BJ (cell line): ENCODE measurements around the gene XRCC4. TPM values are rescaled to one million over a fixed set of nuclear protein-coding genes. Genes with fewer than 3 reads are reported as not detected.

ENCODE experiments used
- CTCF ChIA-PET: fragments of 350-600 bp; formaldehyde crosslinking; extraction: SDS; loops from one replicate; lab custom pipeline; 2021; ENCODE audit warnings: antibody characterized with exemption, inconsistent platforms; lab: Yijun Ruan, JAX
- POLR2A ChIA-PET: fragments of 300-600 bp; sonication (Branson Sonifier 250); formaldehyde crosslinking; extraction: SDS; loops from one replicate; lab custom pipeline; 2021; ENCODE audit warnings: antibody characterized with exemption; lab: Charles Lee
- DNase-seq: peaks from one replicate; pipeline ENCODE4 v3.0.0-alpha.2; 2011; ENCODE audit warnings: low read depth
- H3K27me3 ChIP-seq: 2 replicates; pipeline ENCODE4 v1.6.0; 2011; ENCODE audit warnings: low read length; ENCODE audit not compliant: control insufficient read depth, insufficient read depth
- H3K36me3 ChIP-seq: 2 replicates; pipeline ENCODE4 v1.5.1; 2011; ENCODE audit warnings: low read length; ENCODE audit not compliant: control insufficient read depth, insufficient read depth
- H3K4me3 ChIP-seq: 2 replicates; pipeline ENCODE4 v1.5.1; 2011; ENCODE audit warnings: low read depth, mild to moderate bottlenecking, control low read depth, low read length
- polyA plus RNA-seq: library from polyadenylated mRNA; depleted of rRNA; stranded (reverse); fragments of >200 nt; gene quantifications from 2 replicates; pipeline ENCODE4 v1.2.3, GENCODE V29; 2011
- TF ChIP-seq, protein P1 (sequence below): IDR thresholded peaks from 2 replicates; pipeline ENCODE4 v1.5.1; 2011; ENCODE audit warnings: low read depth, mild to moderate bottlenecking, control low read depth, inconsistent platforms, low read length, moderate library complexity; ENCODE audit not compliant: insufficient read depth

Gene XRCC4
- polyA plus RNA-seq, 1 experiment = 1.6 TPM

DNA sequence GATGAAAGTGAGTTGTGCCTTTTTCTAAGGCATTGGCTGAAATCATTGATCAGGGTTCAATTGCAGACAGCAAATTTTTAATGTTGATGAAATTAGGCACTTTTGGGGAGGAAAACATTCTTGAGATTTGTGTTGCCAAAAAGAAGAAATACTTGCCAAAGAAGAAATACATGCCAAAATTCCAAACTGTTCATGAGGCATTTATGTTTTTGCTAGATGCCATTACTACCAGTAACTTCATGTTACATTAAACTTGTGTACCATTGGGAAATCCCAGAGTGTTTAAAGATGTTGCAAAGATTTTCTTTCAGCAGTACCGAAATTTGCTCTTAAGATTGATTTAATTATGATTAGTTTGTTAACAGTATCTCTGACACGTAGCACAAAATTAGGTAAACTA is 7.0 kb downstream of the XRCC4 start:
- TF ChIP-seq, protein P1, sequence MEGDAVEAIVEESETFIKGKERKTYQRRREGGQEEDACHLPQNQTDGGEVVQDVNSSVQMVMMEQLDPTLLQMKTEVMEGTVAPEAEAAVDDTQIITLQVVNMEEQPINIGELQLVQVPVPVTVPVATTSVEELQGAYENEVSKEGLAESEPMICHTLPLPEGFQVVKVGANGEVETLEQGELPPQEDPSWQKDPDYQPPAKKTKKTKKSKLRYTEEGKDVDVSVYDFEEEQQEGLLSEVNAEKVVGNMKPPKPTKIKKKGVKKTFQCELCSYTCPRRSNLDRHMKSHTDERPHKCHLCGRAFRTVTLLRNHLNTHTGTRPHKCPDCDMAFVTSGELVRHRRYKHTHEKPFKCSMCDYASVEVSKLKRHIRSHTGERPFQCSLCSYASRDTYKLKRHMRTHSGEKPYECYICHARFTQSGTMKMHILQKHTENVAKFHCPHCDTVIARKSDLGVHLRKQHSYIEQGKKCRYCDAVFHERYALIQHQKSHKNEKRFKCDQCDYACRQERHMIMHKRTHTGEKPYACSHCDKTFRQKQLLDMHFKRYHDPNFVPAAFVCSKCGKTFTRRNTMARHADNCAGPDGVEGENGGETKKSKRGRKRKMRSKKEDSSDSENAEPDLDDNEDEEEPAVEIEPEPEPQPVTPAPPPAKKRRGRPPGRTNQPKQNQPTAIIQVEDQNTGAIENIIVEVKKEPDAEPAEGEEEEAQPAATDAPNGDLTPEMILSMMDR = no peak
- no peak overlapping the region for H3K4me3 ChIP-seq
- H3K27me3 ChIP-seq = no peaks in the 10 kb centered on the region
- ChIA-PET POLR2A (no interaction called here), CTCF (no interaction called here)
- no peaks in the 10 kb centered on the region for H3K36me3 ChIP-seq
- no peak for DNase-seq

DNA sequence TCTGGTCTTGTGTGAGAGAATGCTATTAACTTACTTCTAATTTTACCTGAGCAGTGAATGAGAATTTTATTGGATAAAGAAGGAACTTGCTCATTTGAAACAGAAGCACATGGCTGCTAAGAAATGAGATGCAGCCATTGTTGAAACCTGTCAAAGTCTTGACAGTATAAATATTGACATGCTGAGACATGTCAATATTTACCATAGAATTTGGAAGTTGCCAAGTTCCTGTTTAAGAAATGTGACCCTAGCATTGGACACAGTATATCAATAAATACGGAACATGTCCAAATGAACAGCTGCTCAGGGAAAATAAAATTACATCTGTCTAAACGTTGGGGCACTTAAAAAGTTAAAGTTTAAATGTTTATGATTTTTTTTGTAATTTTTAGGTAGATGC is 7.8 kb downstream of the XRCC4 start:
- no peak overlapping the region for H3K4me3 ChIP-seq
- CTCF ChIA-PET = interaction anchor here (1.1 kb wide), 1 partner anchor 9 kb away, joined by 3 read pairs; no protein-coding TSS in a partner anchor
- TF ChIP-seq, protein P1 = no peak
- POLR2A ChIA-PET = no interaction called here
- H3K36me3 ChIP-seq = no peaks in the 10 kb centered on the region
- no peaks in the 10 kb centered on the region for H3K27me3 ChIP-seq
- no peak for DNase-seq

DNA sequence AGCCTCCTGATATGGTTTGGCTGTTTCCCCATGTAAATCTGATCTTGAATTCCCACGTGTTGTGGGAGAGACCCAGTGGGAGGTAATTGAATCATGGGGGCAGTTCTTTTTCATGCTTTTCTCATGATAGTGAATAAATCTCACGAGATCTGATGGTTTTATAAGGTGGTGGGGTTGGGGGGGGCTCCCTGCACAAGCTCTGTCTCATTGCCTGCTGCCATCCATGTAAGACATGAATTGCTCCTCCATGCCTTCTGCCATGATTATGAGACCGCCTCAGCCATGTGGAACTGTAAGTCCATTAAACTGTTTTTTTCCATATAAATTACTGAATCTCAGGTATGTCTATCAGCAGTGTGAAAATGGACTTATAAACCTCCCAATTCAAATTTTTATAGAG is 12.8 kb downstream of the XRCC4 start:
- TF ChIP-seq, protein P1 = no peak
- Histone ChIP-seq H3K36me3 (no peaks in the 10 kb centered on the region), H3K4me3 (no peak overlapping the region), H3K27me3 (no peaks in the 10 kb centered on the region)
- CTCF ChIA-PET = no interaction called here
- no peak for DNase-seq
- POLR2A ChIA-PET = no interaction called here

DNA sequence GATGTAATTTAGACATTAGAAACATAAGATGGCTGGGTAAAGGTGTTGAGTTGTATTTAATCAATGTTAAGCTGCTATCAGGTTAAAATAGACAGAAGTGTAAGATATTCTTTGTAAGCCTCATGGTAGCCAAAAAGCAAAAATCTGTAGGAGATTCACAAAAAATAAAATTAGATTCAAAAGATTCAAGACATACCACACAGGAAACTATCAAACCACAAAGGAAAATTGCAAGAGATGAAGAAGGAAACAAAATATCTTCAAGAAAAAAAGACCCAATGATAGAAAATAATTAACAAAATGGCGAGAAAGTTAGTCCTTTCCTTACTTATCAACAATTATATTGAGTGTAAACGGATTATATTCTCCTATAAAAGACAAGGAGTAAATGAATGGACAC is 15.3 kb downstream of the XRCC4 start:
- no peaks in the 10 kb centered on the region for H3K27me3 ChIP-seq
- no peak for DNase-seq
- ChIA-PET CTCF (no interaction called here), POLR2A (no interaction called here)
- TF ChIP-seq, protein P1 = no peak
- H3K4me3 ChIP-seq = no peak overlapping the region
- no peaks in the 10 kb centered on the region for H3K36me3 ChIP-seq

DNA sequence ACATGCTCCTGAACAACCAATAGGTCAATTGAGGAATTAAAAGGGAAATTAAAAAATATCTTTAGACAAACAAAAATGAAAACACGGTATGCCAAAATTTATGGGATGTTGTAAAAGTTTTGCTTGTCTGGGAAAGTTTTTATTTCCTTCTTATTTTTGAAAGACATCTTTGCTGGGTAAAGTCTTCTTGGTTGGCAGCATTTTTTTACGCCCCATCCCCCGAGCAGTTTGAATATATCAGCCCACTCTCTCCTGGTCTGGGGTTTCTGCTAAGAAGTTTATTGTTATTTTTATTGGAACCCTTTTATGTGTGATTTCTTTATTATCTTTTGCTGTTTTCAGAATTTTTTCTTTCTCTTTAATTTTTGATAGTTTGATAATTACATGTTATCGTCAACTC is 16.3 kb downstream of the XRCC4 start:
- no peaks in the 10 kb centered on the region for H3K36me3 ChIP-seq
- H3K27me3 ChIP-seq = no peaks in the 10 kb centered on the region
- H3K4me3 ChIP-seq = no peak overlapping the region
- DNase-seq = no peak
- ChIA-PET CTCF (no interaction called here), POLR2A (no interaction called here)
- TF ChIP-seq, protein P1 = no peak
